Measurements from ENCODE around the gene SLC5A7.

The SLC5A7 gene

GRCh38 chr2:107992069-107992468, 5.7 kb downstream of the SLC5A7 start:
- TF ChIP-seq ARNTL (CRISPR knock-in tag; IDR thresholded peaks at IDR 0.05; ENCODE audit: borderline replicate concordance, low read depth) (no peak), ZNF70 (CRISPR knock-in tag; IDR thresholded peaks at IDR 0.05) (no peak), CREB5 (CRISPR knock-in tag; IDR thresholded peaks at IDR 0.05; ENCODE audit: low read depth) (no peak), PATZ1 (CRISPR knock-in tag; IDR thresholded peaks at IDR 0.05; ENCODE audit: borderline replicate concordance) (no peak), ISL1 (CRISPR knock-in tag; IDR thresholded peaks at IDR 0.05) (0 out of 2 replicates have a peak, but pooled peaks have one; percentile 6)
- ATAC-seq, result peak; percentile 28; the same call in 2 of the 3 replicates

- TF ChIP-seq ZFP3 (CRISPR knock-in tag; IDR thresholded peaks at IDR 0.05) (no peak), ARNTL (CRISPR knock-in tag; IDR thresholded peaks at IDR 0.05; ENCODE audit: borderline replicate concordance, low read depth) (no peak), SNAI2 (CRISPR knock-in tag; IDR thresholded peaks at IDR 0.05) (no peak), ISL1 (CRISPR knock-in tag; IDR thresholded peaks at IDR 0.05) (no peak), TOX (CRISPR knock-in tag; IDR thresholded peaks at IDR 0.05; ENCODE audit: borderline replicate concordance) (no peak), ZC3H10 (CRISPR knock-in tag; IDR thresholded peaks at IDR 0.05) (no peak), BACH2 (CRISPR knock-in tag; IDR thresholded peaks at IDR 0.05; ENCODE audit: borderline replicate concordance) (no peak), PPARA (CRISPR knock-in tag; IDR thresholded peaks at IDR 0.05; ENCODE audit: borderline replicate concordance) (no peak), ZNF8 (CRISPR knock-in tag; IDR thresholded peaks at IDR 0.05) (no peak), ZNF70 (CRISPR knock-in tag; IDR thresholded peaks at IDR 0.05) (no peak), CREB5 (CRISPR knock-in tag; IDR thresholded peaks at IDR 0.05; ENCODE audit: low read depth) (no peak), ZFP30 (CRISPR knock-in tag; IDR thresholded peaks at IDR 0.05) (no peak), PATZ1 (CRISPR knock-in tag; IDR thresholded peaks at IDR 0.05; ENCODE audit: borderline replicate concordance) (no peak), OSR1 (CRISPR knock-in tag; IDR thresholded peaks at IDR 0.05) (no peak)
- ATAC-seq, result no peak
Measured at GRCh38 chr2:107999158-107999557, 12.8 kb downstream of the SLC5A7 start.

- ATAC-seq, result no peak
- TF ChIP-seq OSR1 (CRISPR knock-in tag; IDR thresholded peaks at IDR 0.05) (no peak), TOX (CRISPR knock-in tag; IDR thresholded peaks at IDR 0.05; ENCODE audit: borderline replicate concordance) (no peak)
Measured at GRCh38 chr2:108010912-108011591, 24.7 kb downstream of the SLC5A7 start.

GRCh38 chr2:108013305-108013704, 27.0 kb downstream of the SLC5A7 start:
- no peak for ATAC-seq
- no peak for TF ChIP-seq ZNF8 (CRISPR knock-in tag; IDR thresholded peaks at IDR 0.05)
- no peak for TF ChIP-seq ZNF565 (CRISPR knock-in tag; conservative IDR thresholded peaks at IDR 0.05; ENCODE audit: low read depth)
- no peak for TF ChIP-seq ARNTL (CRISPR knock-in tag; IDR thresholded peaks at IDR 0.05; ENCODE audit: borderline replicate concordance, low read depth)
- no peak for TF ChIP-seq OSR1 (CRISPR knock-in tag; IDR thresholded peaks at IDR 0.05)
- no peak for TF ChIP-seq SNAI2 (CRISPR knock-in tag; IDR thresholded peaks at IDR 0.05)
- no peak for TF ChIP-seq CSDC2 (CRISPR knock-in tag; IDR thresholded peaks at IDR 0.05)
- no peak for TF ChIP-seq ESRRG (CRISPR knock-in tag; IDR thresholded peaks at IDR 0.05)
- TF ChIP-seq ZFP30 (CRISPR knock-in tag; IDR thresholded peaks at IDR 0.05), result no peak
- TF ChIP-seq ZFP3 (CRISPR knock-in tag; IDR thresholded peaks at IDR 0.05), result no peak
- no peak for TF ChIP-seq ZNF70 (CRISPR knock-in tag; IDR thresholded peaks at IDR 0.05)
- no peak for TF ChIP-seq TSHZ2 (CRISPR knock-in tag; IDR thresholded peaks at IDR 0.05)
- TF ChIP-seq ZC3H10 (CRISPR knock-in tag; IDR thresholded peaks at IDR 0.05), result no peak
- TF ChIP-seq TOX (CRISPR knock-in tag; IDR thresholded peaks at IDR 0.05; ENCODE audit: borderline replicate concordance), result no peak
- TF ChIP-seq TCF4 (CRISPR knock-in tag; IDR thresholded peaks at IDR 0.05; ENCODE audit: borderline replicate concordance), result no peak
- TF ChIP-seq BACH2 (CRISPR knock-in tag; IDR thresholded peaks at IDR 0.05; ENCODE audit: borderline replicate concordance), result no peak
- no peak for TF ChIP-seq PPARA (CRISPR knock-in tag; IDR thresholded peaks at IDR 0.05; ENCODE audit: borderline replicate concordance)
- no peak for TF ChIP-seq POU6F1 (CRISPR knock-in tag; IDR thresholded peaks at IDR 0.05; ENCODE audit: borderline replicate concordance, low read depth)
- TF ChIP-seq GLIS3 (CRISPR knock-in tag; IDR thresholded peaks at IDR 0.05), result no peak

Data from SK-N-SH treated with all-trans-retinoic acid at 6 μM for 48 hours (cell line).